Right lobe of liver (tissue), 4 donors: Measurements from ENCODE around the gene CEP72.

Experiments used
- POLR2A ChIP-seq: fragments of 450-650 bp; IDR thresholded peaks from one replicate; pipeline ENCODE4 v1.6.1; 2017; ENCODE audit warnings: antibody characterized with exemption, mild to moderate bottlenecking
- TF ChIP-seq, protein P1 (sequence below), 4 donors: fragments of 200-600 bp in 3 of 4; fragments of 450-650 bp in 1 of 4; IDR thresholded peaks; one replicate each; pipeline versions ENCODE4 v1.5.1 to v1.8.0; 2016 to 2022; ENCODE audit warnings: antibody characterized with exemption in 4 of 4, mild to moderate bottlenecking in 2 of 4
- donor health status: DM: no; HTN: no; CAD: no.
- donor health status: DM: no; HTN: no; CAD: no.
- donor health status: DM: no; HTN: yes; CAD: no.

DNA sequence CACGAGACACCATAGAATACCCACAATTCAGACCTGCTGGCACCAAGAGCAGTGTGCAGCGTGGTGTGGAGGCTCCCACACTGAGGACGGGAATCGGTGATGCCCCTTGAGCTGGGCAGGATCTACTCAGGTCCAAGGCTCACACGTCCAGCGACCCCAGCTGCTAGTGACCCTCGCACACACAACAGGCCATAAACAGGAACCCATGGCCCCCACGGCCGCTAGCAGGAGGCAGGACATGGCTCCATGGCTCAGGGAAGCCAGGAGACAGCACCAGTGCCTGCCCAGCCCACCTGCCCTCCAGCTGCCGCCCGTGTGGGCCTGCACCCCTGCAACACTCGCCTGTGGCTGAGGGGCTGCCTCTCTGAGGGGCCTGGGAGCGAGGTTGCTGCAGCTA is 44.5 kb upstream of the CEP72 start:
- no peak for TF ChIP-seq POLR2A
- TF ChIP-seq, protein P1, sequence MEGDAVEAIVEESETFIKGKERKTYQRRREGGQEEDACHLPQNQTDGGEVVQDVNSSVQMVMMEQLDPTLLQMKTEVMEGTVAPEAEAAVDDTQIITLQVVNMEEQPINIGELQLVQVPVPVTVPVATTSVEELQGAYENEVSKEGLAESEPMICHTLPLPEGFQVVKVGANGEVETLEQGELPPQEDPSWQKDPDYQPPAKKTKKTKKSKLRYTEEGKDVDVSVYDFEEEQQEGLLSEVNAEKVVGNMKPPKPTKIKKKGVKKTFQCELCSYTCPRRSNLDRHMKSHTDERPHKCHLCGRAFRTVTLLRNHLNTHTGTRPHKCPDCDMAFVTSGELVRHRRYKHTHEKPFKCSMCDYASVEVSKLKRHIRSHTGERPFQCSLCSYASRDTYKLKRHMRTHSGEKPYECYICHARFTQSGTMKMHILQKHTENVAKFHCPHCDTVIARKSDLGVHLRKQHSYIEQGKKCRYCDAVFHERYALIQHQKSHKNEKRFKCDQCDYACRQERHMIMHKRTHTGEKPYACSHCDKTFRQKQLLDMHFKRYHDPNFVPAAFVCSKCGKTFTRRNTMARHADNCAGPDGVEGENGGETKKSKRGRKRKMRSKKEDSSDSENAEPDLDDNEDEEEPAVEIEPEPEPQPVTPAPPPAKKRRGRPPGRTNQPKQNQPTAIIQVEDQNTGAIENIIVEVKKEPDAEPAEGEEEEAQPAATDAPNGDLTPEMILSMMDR (IDR thresholded peaks at IDR 0.05): no peak
